ENCODE measurements around the gene RAP1GAP. TPM values are rescaled to one million over a fixed set of nuclear protein-coding genes. Genes with fewer than 3 reads are reported as not detected.

The RAP1GAP gene
- total and polyA plus RNA-seq, 4 donors, result 8.6 to 23.1 (median 11.3) TPM

DNA sequence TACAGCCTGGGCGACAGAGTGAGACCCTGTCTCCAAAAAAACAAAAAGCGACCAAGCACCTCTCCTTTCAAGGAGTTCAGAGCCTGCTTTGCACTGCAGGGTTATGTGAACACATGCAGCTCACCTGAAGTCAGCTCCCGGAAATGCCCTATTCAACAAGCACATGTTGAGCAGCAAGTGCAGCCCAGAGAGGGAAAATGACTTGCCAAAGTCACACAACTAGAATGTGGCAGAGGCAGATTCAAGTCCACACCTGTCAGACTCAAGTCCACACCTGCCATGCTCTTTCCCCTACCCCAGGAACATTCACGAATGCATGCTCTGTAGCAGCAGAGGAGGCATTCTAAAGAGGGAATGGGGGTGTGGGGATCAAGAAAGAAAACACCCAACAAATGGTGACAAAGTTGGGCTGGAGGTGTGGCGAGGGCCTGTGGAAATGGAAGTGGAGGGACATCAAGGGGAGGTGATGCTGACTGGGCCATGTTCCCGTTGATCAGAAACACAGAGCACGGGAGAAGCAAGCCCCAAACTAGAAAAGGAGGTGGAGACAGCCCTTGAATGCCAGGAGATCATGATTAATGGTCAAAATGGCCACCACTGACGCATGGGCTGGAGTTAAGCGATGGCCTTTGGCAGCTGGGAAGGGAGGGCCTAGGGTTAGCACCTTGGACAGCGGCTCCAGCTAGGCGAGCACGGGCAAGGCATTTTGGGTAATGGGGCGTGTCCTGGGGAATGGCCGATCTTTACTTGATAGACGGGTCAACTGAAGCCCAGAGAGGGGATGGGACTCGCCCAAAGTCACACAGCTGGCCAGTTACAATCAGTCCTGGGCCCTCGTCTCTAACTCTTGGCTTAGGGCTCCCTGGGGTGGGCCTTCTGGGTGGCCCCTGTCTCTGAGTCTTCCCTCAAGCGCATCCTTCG is 21.5 kb downstream of the RAP1GAP start:
- TF ChIP-seq, protein P1, sequence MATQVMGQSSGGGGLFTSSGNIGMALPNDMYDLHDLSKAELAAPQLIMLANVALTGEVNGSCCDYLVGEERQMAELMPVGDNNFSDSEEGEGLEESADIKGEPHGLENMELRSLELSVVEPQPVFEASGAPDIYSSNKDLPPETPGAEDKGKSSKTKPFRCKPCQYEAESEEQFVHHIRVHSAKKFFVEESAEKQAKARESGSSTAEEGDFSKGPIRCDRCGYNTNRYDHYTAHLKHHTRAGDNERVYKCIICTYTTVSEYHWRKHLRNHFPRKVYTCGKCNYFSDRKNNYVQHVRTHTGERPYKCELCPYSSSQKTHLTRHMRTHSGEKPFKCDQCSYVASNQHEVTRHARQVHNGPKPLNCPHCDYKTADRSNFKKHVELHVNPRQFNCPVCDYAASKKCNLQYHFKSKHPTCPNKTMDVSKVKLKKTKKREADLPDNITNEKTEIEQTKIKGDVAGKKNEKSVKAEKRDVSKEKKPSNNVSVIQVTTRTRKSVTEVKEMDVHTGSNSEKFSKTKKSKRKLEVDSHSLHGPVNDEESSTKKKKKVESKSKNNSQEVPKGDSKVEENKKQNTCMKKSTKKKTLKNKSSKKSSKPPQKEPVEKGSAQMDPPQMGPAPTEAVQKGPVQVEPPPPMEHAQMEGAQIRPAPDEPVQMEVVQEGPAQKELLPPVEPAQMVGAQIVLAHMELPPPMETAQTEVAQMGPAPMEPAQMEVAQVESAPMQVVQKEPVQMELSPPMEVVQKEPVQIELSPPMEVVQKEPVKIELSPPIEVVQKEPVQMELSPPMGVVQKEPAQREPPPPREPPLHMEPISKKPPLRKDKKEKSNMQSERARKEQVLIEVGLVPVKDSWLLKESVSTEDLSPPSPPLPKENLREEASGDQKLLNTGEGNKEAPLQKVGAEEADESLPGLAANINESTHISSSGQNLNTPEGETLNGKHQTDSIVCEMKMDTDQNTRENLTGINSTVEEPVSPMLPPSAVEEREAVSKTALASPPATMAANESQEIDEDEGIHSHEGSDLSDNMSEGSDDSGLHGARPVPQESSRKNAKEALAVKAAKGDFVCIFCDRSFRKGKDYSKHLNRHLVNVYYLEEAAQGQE (IDR thresholded peaks at IDR 0.05), result peak; percentile 97
- no peak for TF ChIP-seq NR2F2 (IDR thresholded peaks at IDR 0.05)
- no peak for TF ChIP-seq RAD21 (IDR thresholded peaks at IDR 0.05)
- TF ChIP-seq SP1 (IDR thresholded peaks at IDR 0.05), result no peak
- no peak overlapping the region for H3K27ac ChIP-seq (ENCODE audit: low read depth in 1 of 2, low read length in 2 of 2)
- no peaks in the 10 kb centered on the region for H3K36me3 ChIP-seq (ENCODE audit: control insufficient read depth in 4 of 4, insufficient read depth in 3 of 4, low read depth in 1 of 4, low read length in 3 of 4)
- no peaks in the 10 kb centered on the region for H3K9me3 ChIP-seq (ENCODE audit: control insufficient read depth in 4 of 4, low read length in 3 of 4)
- no peaks in the 10 kb centered on the region for H3K27me3 ChIP-seq (ENCODE audit: control insufficient read depth in 4 of 4, insufficient read depth in 4 of 4, low read length in 3 of 4)
- DNase-seq (ENCODE audit: low spot score), result peak; percentile 71
- WGBS, result 65% methylated on average over 19 of the region's 19 CpGs
- peaks cover 0 to 8% (median 5%) of the 10 kb centered on the region in 4 donors for H3K4me1 ChIP-seq (ENCODE audit: control insufficient read depth in 4 of 4, insufficient read depth in 4 of 4, low read length in 3 of 4)
- no peak overlapping the region for H3K9ac ChIP-seq (ENCODE audit: low read depth in 1 of 2, low read length in 2 of 2)
- no peak overlapping the region for H3K4me3 ChIP-seq (ENCODE audit: low read depth in 1 of 3, low read length in 3 of 3)

DNA sequence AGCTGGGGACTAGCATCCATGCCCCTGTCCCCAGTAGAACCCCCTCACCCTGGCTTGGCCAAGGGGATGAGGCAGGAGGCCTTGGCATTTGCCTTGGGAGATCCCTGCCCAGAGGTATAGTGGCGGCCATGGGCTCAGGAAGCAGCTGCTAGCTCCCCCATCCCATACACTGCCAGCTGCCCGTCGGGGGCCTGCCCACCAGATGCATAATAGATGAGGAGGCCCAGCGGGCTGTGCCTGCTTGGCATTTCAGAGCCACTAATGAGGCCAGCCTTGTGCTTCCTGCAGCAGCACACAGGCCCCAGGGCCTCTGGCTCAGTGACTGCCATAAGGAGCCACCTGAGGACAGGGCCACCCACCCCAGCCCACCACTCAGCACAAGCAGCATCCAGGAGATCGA is 23.6 kb downstream of the RAP1GAP start:
- Histone ChIP-seq H3K9ac (ENCODE audit: low read depth in 1 of 2, low read length in 2 of 2) (no peak overlapping the region), H3K4me1 (ENCODE audit: control insufficient read depth in 4 of 4, insufficient read depth in 4 of 4, low read length in 3 of 4) (peaks cover 3 to 11% (median 8%) of the 10 kb centered on the region in 4 donors), H3K9me3 (ENCODE audit: control insufficient read depth in 4 of 4, low read length in 3 of 4) (no peaks in the 10 kb centered on the region), H3K27ac (ENCODE audit: low read depth in 1 of 2, low read length in 2 of 2) (no peak overlapping the region), H3K27me3 (ENCODE audit: control insufficient read depth in 4 of 4, insufficient read depth in 4 of 4, low read length in 3 of 4) (no peaks in the 10 kb centered on the region), H3K4me3 (ENCODE audit: low read depth in 1 of 3, low read length in 3 of 3) (no peak overlapping the region), H3K36me3 (ENCODE audit: control insufficient read depth in 4 of 4, insufficient read depth in 3 of 4, low read depth in 1 of 4, low read length in 3 of 4) (no peaks in the 10 kb centered on the region)
- TF ChIP-seq, protein P2, sequence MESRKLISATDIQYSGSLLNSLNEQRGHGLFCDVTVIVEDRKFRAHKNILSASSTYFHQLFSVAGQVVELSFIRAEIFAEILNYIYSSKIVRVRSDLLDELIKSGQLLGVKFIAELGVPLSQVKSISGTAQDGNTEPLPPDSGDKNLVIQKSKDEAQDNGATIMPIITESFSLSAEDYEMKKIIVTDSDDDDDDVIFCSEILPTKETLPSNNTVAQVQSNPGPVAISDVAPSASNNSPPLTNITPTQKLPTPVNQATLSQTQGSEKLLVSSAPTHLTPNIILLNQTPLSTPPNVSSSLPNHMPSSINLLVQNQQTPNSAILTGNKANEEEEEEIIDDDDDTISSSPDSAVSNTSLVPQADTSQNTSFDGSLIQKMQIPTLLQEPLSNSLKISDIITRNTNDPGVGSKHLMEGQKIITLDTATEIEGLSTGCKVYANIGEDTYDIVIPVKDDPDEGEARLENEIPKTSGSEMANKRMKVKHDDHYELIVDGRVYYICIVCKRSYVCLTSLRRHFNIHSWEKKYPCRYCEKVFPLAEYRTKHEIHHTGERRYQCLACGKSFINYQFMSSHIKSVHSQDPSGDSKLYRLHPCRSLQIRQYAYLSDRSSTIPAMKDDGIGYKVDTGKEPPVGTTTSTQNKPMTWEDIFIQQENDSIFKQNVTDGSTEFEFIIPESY (IDR thresholded peaks at IDR 0.05), result no peak
- TF ChIP-seq TAF1 (conservative IDR thresholded peaks at IDR 0.05) (no peak), HNF4G (IDR thresholded peaks at IDR 0.05) (no peak), RAD21 (IDR thresholded peaks at IDR 0.05) (no peak), SP1 (IDR thresholded peaks at IDR 0.05) (no peak), YY1 (IDR thresholded peaks at IDR 0.05) (no peak), JUND (IDR thresholded peaks at IDR 0.05) (no peak), NR2F2 (IDR thresholded peaks at IDR 0.05) (no peak)
- TF ChIP-seq, protein P1 (IDR thresholded peaks at IDR 0.05), result no peak
- TF ChIP-seq, protein P3, sequence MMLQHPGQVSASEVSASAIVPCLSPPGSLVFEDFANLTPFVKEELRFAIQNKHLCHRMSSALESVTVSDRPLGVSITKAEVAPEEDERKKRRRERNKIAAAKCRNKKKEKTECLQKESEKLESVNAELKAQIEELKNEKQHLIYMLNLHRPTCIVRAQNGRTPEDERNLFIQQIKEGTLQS (IDR thresholded peaks at IDR 0.05), result no peak
- 89% methylated on average over 5 of the region's 5 CpGs for WGBS
- no peak for DNase-seq (ENCODE audit: low spot score)

Measured in liver (tissue), 9 donors.